Kidney (tissue), 14 donors: Measurements from ENCODE around the gene SLC7A5. TPM values are rescaled to one million over a fixed set of nuclear protein-coding genes. Genes with fewer than 3 reads are reported as not detected.
"Not testable (repeated sequence)": the region's sequence is repeated elsewhere in the genome, so short reads cannot be mapped to it uniquely, and the experiment has no call there.

Experiments used
- DNase-seq, 5 donors: peaks; one replicate each; pipeline ENCODE4 v3.0.0-alpha.2; 2013 to 2020
- FAIRE-seq: peaks from 2 replicates; lab custom pipeline; 2012; peaks lifted over from hg19 to GRCh38; lab: Jason Lieb, UNC
- H3K27ac ChIP-seq, 2 donors: one replicate each; pipeline ENCODE4 v1.7.0; 2013; ENCODE audit warnings: low read depth in 2 of 2, low read length in 2 of 2, inconsistent platforms in 1 of 2
- H3K27me3 ChIP-seq: one replicate; pipeline ENCODE4 v1.7.1; 2013; ENCODE audit warnings: low read length, inconsistent platforms; ENCODE audit not compliant: control insufficient read depth, insufficient read depth
- H3K36me3 ChIP-seq, 3 donors: one replicate each; pipeline versions ENCODE4 v1.7.0 to v1.7.1; 2013; ENCODE audit warnings: low read length in 3 of 3, control low read depth in 1 of 3, inconsistent platforms in 1 of 3; ENCODE audit not compliant: insufficient read depth in 3 of 3, control insufficient read depth in 2 of 3
- H3K4me1 ChIP-seq, 3 donors: one replicate each; pipeline versions ENCODE4 v1.7.0 to v1.7.1; 2013; ENCODE audit warnings: low read length in 3 of 3, inconsistent platforms in 1 of 3, low read depth in 1 of 3; ENCODE audit not compliant: control insufficient read depth in 2 of 3, insufficient read depth in 2 of 3
- H3K4me3 ChIP-seq, 3 donors: one replicate each; pipeline versions ENCODE4 v1.7.0 to v1.8.1; 2013; ENCODE audit warnings: low read length in 3 of 3, control low read depth in 1 of 3, inconsistent platforms in 1 of 3
- H3K9ac ChIP-seq, 3 donors: one replicate each; pipeline versions ENCODE4 v1.7.0 to v1.7.1; 2013; ENCODE audit warnings: low read length in 3 of 3, control low read depth in 1 of 3, inconsistent platforms in 1 of 3
- H3K9me3 ChIP-seq, 3 donors: one replicate each; pipeline versions ENCODE4 v1.7.0 to v1.7.1; 2013; ENCODE audit warnings: low read length in 3 of 3, control low read depth in 1 of 3, inconsistent platforms in 1 of 3; ENCODE audit not compliant: control insufficient read depth in 2 of 3, insufficient read depth in 1 of 3
- intact Hi-C: fragments of 100-400 bp; cut with DNase I; formaldehyde crosslinking; loops from one replicate; pipeline ENCODE4 v1.11.1; 2022
- polyA plus RNA-seq: library from polyadenylated mRNA; stranded (reverse); fragments of 350-450 nt; fragmentation: Illumina TruSeq; extraction: RNeasy Lipid Tissue Mini Kit (QIAGEN cat#74804); gene quantifications from one replicate; pipeline ENCODE4 v1.2.3, GENCODE V29; 2014; ENCODE audit warnings: low read depth, low replicate concordance; ENCODE audit not compliant: insufficient read depth
- total RNA-seq: library from RNA; stranded (reverse); fragmentation: NEBNext Ultra II Directional; extraction: Animal tissue kit (Norgen Biotek cat#: 25700); gene quantifications from one replicate; pipeline ENCODE4 v1.2.1, GENCODE V29; 2021
- TF ChIP-seq, protein P1 (sequence below): IDR thresholded peaks from 3 replicates; pipeline ENCODE4 v1.5.1; 2012; ENCODE audit warnings: mild to moderate bottlenecking, moderate library complexity, borderline replicate concordance; ENCODE audit not compliant: insufficient read depth; ENCODE audit errors: extremely low read depth
- donor health status: control.
- donor health status: control.
- donor health status: control.
- donor health status: control.
- donor health status: control.
- donor health status: DM: yes; HTN: yes; CAD: no.
- donor health status: Normal renal cell carcinoma (clear cell type).

The SLC7A5 gene
- total and polyA plus RNA-seq, 2 donors from 2014 or later, result 17.0 to 18.7 TPM

DNA sequence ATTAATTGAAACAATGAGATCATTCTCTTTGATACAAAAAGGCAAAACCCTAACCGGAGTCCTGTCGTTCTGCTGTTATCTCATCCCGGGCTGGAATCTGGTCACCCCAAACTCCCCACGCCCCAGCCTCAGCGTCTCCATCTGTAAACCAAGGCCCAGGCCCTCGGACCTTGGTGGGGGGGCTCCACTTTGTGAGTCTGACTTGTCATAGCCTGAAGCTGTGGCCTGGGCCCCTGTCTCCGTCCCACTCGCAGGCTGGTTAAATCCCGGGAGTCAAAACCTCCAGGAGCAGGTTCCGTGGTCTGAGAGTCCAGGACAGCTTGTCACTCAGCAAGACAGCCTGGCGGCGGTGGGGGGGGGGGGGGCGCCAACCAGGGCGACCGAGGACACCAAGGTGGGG lies 50.0 kb downstream of the SLC7A5 start:
- Histone ChIP-seq H3K36me3 (no peaks in the 10 kb centered on the region), H3K4me3 (no peak overlapping the region), H3K27me3 (no peaks in the 10 kb centered on the region), H3K9me3 (peaks cover 0 to 8% (median 0%) of the 10 kb centered on the region in 3 donors), H3K9ac (no peak overlapping the region), H3K4me1 (no peaks in the 10 kb centered on the region), H3K27ac (no peak overlapping the region)
- intact Hi-C loops, result no loop called here
- TF ChIP-seq, protein P1, sequence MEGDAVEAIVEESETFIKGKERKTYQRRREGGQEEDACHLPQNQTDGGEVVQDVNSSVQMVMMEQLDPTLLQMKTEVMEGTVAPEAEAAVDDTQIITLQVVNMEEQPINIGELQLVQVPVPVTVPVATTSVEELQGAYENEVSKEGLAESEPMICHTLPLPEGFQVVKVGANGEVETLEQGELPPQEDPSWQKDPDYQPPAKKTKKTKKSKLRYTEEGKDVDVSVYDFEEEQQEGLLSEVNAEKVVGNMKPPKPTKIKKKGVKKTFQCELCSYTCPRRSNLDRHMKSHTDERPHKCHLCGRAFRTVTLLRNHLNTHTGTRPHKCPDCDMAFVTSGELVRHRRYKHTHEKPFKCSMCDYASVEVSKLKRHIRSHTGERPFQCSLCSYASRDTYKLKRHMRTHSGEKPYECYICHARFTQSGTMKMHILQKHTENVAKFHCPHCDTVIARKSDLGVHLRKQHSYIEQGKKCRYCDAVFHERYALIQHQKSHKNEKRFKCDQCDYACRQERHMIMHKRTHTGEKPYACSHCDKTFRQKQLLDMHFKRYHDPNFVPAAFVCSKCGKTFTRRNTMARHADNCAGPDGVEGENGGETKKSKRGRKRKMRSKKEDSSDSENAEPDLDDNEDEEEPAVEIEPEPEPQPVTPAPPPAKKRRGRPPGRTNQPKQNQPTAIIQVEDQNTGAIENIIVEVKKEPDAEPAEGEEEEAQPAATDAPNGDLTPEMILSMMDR, result no peak
- FAIRE-seq (no peak), DNase-seq (no peak)

DNA sequence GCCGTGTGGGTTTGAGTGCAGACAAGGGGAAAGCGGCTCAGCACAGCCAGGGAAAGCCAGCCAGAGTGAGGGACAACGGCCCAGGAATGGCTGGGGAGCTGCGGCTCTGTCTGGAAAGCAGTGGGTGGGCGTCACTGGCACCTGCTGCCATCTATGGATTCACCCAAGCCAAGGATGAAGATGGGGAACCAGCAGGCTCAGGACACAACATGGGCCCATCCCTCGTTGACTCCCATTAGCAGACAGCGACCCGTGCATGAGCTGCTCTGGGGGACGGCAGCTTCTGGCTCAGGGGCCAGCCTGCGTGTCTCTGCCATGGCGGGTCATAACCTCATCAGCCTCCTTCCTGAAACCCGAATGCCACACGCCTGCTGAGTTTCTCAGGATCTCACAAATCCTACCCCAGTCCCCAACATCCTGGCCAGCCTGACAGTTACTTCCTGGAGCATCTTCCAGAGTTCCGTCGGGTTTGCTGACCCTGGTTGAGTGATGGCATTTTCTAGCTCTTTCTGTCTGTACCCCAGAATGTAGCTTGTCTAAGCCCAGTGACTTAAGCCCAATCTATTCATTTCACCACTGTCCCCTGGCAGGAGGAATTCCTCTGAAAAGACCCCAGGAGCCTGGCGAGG lies 50.7 kb downstream of the SLC7A5 start:
- FAIRE-seq (no peak), DNase-seq (no peak)
- Histone ChIP-seq H3K36me3 (no peaks in the 10 kb centered on the region), H3K4me1 (no peaks in the 10 kb centered on the region), H3K27ac (no peak overlapping the region), H3K27me3 (no peaks in the 10 kb centered on the region), H3K9me3 (peaks cover 0 to 8% (median 0%) of the 10 kb centered on the region in 3 donors), H3K4me3 (no peak overlapping the region), H3K9ac (no peak overlapping the region)
- TF ChIP-seq, protein P1, result no peak
- intact Hi-C loops, result no loop called here

DNA sequence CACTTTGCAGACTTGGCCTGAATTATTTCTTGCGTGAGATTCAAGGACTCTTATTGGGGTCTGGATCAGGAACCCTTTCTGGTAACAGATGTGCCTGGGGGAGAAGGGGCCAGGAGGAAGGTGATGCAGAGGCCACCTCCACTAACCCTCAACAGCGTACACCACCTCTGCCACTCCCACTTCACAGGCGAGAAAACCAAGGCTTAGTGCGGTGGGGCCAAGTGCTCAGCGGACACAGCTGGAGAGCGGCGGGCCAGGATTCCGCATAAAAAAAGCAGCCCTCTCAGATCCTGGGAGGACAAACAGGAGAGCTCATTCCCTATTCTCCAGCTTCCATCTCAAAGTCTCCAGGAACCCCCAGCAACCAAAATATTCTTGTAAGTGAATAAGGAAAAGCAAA lies 51.4 kb downstream of the SLC7A5 start:
- H3K27me3 ChIP-seq, result no peaks in the 10 kb centered on the region
- no peak for DNase-seq
- FAIRE-seq, result no peak
- peaks cover 0 to 8% (median 0%) of the 10 kb centered on the region in 3 donors for H3K9me3 ChIP-seq
- intact Hi-C loops, result no loop called here
- no peak overlapping the region for H3K4me3 ChIP-seq
- no peaks in the 10 kb centered on the region for H3K36me3 ChIP-seq
- H3K9ac ChIP-seq, result no peak overlapping the region
- no peaks in the 10 kb centered on the region for H3K4me1 ChIP-seq
- no peak overlapping the region for H3K27ac ChIP-seq
- TF ChIP-seq, protein P1, result no peak

DNA sequence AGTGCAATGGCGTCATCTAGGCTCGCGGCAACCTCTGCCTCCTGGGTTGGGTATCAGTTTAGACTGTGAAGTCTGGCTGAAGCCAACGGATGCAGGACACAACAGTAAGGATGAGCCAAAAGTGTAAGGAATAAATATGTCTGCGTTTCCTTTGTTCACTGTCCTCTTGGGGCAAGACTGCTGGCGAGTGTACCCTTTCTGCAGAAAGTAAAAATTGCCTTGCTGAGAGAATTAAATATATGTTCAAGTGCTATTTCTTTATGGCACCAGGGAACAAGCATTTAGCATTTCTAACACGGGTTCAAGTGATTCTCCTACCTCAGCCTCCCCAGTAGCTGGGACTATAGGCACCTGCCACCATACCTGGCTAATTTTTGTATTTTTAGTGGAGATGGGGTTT lies 51.9 kb downstream of the SLC7A5 start:
- intact Hi-C loops, FAIRE-seq, H3K9ac ChIP-seq, H3K36me3 ChIP-seq, H3K4me3 ChIP-seq, H3K9me3 ChIP-seq, DNase-seq, H3K27ac ChIP-seq, H3K4me1 ChIP-seq, H3K27me3 ChIP-seq: not testable (repeated sequence)
